GM21717 (cell line): ENCODE measurements around the gene FANCC.
"Not testable (repeated sequence)": the region's sequence is repeated elsewhere in the genome, so short reads cannot be mapped to it uniquely, and the experiment has no call there.

ENCODE experiments used
- ATAC-seq: cut with Tn5 transposase; IDR thresholded peaks from one replicate; pipeline ENCODE4 v1.9.1; 2021; ENCODE audit warnings: mild to moderate bottlenecking, moderate library complexity; ENCODE audit not compliant: unreplicated experiment

FANCC gene

DNA sequence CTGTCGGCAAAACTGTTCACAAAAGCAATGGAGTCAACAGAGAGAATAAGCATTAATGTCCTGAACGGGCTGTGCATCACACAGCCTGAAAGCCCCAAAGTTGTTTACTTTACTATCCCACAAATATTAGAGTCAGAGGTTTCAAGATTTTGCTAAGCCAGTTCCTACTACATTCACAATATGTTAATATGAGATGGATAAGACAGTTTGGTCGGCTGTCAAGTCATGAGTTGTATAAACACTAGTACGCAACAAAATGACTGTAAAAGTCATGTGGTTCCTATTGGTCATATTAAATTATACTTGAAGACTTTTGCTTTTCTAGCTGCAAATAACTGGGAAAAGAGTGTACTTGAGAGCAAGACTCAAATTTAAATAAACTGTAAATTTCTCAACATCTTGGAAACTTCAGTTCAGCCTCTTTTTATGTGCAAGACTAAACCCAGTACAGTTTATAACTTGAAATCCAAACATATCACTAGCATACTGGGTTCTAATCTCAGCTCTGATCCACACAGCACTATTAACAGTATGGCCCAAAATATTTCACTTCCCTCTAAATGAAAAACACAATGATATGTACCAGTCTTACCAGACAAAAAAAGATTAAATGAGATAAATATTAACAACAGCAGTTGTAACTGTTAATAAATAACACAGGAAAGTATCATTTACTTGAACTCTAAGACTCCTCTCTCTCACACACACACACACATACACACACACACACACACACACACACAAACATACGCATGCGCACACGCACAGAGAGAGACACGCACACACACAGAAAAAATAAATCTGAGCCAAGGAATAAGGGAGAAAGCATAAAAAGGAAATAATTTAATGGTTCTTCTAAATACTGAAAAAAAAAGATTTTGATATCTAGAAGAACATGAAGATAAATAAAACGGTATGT is 33.1 kb downstream of the FANCC start:
- ATAC-seq = no peak

GRCh38 chr9:95283673-95284072 is 33.8 kb downstream of the FANCC start:
- ATAC-seq = no peak

DNA sequence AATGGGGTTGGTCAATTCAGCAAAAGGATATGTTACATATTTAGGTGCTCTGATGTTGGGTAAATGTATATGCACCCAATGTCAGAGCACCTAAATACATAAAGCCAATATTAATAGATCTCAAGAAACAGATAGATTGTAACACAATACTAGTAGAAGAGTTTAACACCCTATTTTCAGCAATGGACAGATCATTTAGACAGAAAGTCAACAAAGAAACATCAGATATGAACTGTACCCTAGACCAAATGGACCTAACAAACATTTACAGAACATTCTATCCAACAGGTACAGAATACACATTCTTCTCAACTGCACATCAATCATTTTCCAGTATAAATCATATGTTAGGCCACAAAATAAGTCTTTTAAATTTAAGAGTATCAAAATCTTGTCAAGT is 35.2 kb downstream of the FANCC start:
- ATAC-seq = no peak

- ATAC-seq = no peak
Measured at GRCh38 chr9:95280745-95281144, 36.8 kb downstream of the FANCC start.

DNA sequence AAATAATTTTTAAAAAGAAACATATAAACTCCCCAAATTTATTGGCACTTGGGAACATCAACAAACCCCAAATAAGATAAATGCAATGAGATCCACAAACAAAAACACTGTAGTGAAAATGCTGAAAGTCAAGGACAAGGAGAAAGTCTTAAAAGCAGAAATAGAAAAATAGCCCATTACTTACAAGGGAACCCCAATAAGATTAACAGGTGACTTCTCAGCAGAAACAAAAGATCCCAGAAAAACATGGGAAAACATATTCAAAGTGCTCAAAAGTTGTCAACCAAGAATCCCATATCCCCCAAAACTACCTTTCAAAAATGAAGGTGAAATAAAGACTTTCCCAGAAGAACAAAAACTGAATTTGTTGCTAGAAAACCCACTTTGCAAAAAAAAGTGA is 40.0 kb downstream of the FANCC start:
- no peak for ATAC-seq

DNA sequence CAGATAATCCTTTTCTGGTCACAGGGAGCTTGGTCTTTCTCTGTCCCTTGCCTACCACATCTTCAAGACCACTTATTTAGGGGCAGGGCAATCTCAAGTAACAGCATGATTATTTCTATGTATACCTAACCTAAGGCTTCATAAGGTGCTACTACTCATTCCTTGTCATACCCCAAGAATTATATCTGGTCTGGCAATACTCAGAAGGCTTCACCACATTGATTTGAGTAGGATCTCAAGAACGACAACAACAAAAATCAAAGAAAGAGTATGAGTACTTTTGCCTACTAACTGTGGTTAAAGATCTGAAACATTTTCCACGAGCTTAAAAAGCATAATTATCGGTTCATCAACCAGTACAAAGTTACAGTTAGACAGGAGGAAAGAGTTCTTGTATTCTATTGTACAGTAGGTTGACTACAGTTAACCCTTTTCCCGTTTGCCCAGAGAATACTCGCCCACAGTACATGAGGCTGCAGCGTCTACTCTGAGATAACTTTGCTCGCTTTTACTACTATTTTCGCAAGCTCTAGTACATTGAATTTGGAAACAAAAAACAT is 41.0 kb downstream of the FANCC start:
- no peak for ATAC-seq

DNA sequence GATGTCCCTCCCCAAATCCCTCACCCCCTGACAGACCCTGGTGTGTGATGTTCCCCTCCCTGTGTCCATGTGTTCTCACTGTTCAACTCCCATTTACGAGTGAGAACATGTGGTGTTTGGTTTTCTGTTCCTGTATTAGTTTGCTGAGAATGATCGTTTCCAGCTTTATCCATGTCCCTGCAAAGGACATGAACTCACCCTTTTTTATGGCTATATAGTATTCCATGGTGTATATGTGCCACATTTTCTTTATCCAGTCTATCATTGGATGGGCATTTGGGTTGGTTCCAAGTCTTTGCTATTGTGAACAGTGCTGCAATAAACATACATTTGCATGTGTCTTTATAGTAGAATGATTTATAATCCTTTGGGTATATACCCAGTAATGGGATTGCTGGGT is 43.3 kb downstream of the FANCC start:
- not testable (repeated sequence) for ATAC-seq

- ATAC-seq = no peak
Measured at GRCh38 chr9:95273369-95274022, 44.0 kb downstream of the FANCC start.

DNA sequence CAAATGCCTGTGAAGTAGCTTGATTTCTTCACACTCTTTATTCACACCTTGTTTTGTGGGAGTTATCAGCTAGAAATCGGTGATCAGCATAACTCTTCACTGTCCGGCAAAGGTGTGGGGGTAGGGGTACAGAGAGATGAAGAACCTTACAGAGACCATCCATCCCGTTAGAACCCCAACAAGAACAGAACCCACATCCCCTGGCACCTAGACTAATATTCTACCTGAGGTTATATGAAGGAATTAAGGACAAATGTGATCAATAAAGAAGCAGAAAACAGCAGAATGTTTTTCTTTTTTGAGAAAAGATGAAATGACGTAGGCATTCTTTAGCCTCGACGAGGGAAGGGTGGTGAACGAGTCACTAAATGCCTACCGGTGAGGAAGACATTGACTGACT is 44.7 kb downstream of the FANCC start:
- ATAC-seq = no peak

DNA sequence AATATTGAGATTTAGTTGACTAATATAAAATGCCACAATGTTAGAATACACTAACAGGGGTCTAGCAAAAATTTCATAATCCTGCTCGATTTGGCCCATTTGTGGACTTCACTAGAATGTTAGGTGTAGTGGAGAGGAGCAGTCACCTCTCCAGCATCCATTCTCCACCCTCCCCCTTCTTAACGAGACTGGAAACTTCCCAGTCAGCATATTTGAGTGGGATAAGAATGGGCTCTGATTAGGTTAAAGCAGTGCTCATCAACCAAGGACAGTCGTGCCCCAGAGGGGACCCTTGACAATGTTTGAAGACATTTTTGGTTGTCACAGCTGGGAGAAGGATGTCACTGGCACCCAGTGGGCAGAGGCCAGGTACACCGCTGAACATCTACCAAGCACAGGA is 46.7 kb downstream of the FANCC start:
- no peak for ATAC-seq

- ATAC-seq = not testable (repeated sequence)
Measured at GRCh38 chr9:95269803-95270773, 47.4 kb downstream of the FANCC start.

DNA sequence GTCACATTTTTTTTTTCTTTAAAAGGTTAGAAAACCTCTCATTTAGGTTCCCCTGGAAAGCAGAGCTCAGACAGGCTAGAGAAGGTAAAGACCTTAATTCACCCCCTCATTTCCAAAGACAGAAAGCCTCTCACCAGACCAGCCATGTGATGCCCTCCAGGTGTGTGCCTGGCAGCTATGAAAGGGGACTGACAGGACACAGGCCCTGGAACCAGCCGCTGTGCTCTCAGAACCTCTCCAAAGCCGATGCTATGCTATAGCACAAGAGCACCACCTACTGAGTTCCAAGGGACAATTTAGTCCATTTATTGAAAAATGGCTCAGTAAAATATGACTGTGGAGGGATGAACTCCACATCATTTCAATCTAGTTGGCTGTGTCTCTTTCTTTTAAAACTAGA is 48.8 kb downstream of the FANCC start:
- ATAC-seq = no peak

DNA sequence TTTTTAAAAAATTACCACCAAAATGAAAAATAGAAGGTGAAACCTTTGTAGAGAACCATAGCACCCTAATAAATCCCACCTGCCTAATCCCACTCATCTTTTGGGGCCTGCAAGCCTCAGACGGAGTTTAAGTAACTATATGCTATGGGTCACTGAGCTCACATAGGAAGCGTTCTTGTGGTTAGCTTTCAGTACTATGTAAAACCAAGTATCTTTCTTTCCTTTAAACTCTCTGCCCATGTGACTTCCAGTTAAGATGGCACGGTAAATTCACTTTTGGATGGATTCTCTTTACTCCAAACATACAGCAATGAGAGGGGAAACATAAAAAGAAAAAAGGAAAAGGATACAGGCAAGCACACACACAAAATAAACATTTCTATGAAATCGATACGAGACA is 50.9 kb downstream of the FANCC start:
- peak; percentile 61 for ATAC-seq

GRCh38 chr9:95265960-95266359 is 51.5 kb downstream of the FANCC start:
- ATAC-seq = no peak

GRCh38 chr9:95264954-95265615 is 52.4 kb downstream of the FANCC start:
- ATAC-seq = no peak

DNA sequence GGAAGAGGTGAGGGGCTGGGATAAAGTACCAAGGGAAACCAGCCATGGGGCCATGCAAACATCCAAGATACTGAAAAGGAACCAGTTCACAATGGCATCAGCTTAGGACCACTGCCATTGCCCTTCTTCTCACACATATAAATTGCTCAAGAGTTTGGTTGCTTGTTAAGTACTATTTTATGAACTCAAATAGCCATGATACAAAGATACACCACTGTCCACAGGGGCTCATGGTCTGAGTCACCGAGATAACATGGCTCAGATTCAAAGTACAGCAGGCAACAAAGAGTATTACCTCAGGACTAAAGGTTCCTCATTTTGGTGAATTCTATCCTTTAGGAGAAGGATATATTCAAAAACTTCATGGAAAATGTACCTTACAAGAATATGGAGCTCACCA is 55.6 kb downstream of the FANCC start:
- ATAC-seq = no peak

- ATAC-seq = no peak
Measured at GRCh38 chr9:95250462-95251221, 66.9 kb downstream of the FANCC start.

- no peak for ATAC-seq
Measured at GRCh38 chr9:95249986-95250385, 67.5 kb downstream of the FANCC start.

- no peak for ATAC-seq
Measured at GRCh38 chr9:95246547-95246946, 71.0 kb downstream of the FANCC start.

DNA sequence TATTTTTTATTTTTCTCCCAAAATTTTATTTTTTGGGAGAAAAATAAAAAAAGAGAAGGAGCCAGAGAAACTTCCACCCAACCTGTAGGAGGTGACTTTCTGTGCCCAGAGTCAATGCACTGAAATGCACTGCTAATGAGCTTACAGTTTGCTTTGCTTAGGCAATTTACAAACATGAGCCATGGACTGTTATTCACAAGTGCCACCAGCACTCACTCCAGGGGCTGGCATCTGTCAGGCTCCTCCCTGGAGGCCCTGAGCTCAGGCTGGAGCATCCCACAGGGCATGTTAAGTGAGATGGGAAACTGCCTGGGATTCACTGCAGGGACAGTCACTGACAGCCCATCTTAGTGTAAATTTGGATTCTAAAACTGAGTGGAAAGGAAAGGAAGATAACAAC is 74.9 kb downstream of the FANCC start:
- no peak for ATAC-seq
